SK-N-SH (cell line): ENCODE results near the gene RNF212. TPM values are rescaled to one million over a fixed set of nuclear protein-coding genes. Genes with fewer than 3 reads are reported as not detected.

ENCODE experiments used
- CTCF ChIA-PET: fragments of 300-600, 350-600 bp; formaldehyde crosslinking; extraction: SDS; loops from one replicate; lab custom pipeline; 2021; lab: Yijun Ruan, JAX
- POLR2A ChIA-PET: fragments of 350-600 bp; sonication (Branson Sonifier 250); formaldehyde crosslinking; extraction: SDS; loops from one replicate; lab custom pipeline; 2020; ENCODE audit warnings: antibody characterized with exemption, inconsistent platforms; lab: Yijun Ruan, JAX
- DNase-seq: peaks from one replicate; pipeline ENCODE4 v3.0.0; 2012
- H2AFZ ChIP-seq: fragments of 200-600 bp; sonication (generic); 2 replicates; pipeline ENCODE4 v1.8.1; 2016; ENCODE audit warnings: antibody characterized with exemption, mild to moderate bottlenecking, low read depth
- H3F3A ChIP-seq: fragments of 200-600 bp; sonication (generic); replicated peaks from 2 replicates; pipeline ENCODE3; 2016; ENCODE audit warnings: antibody characterized with exemption, mild to moderate bottlenecking; ENCODE audit not compliant: insufficient read depth
- H3K27ac ChIP-seq, 2 experiments: fragments of 200-500 bp in 1 of 2; fragments of 200-600 bp in 1 of 2; sonication (Bioruptor generic) in 1 of 2; sonication (generic), shearing (Covaris generic) in 1 of 2; 2 replicates each; pipeline versions ENCODE4 v1.5.1 to v1.6.1; 2014 to 2016; ENCODE audit warnings: low read depth in 2 of 2, inconsistent platforms in 1 of 2, low read length in 1 of 2, mild to moderate bottlenecking in 1 of 2, mixed read lengths in 1 of 2
- H3K27me3 ChIP-seq: fragments of 200-600 bp; sonication (generic), shearing (Covaris generic); 2 replicates; pipeline ENCODE4 v1.6.1; 2016; ENCODE audit warnings: mixed run types; ENCODE audit not compliant: insufficient read depth
- H3K36me3 ChIP-seq, 2 experiments: fragments of 200-500 bp in 1 of 2; fragments of 200-600 bp in 1 of 2; sonication (Bioruptor generic) in 1 of 2; sonication (generic) in 1 of 2; replicated peaks in 1 of 2; 2 replicates each; pipeline versions ENCODE3 to v1.5.1; 2014 to 2016; ENCODE audit warnings: low read length in 1 of 2, mild to moderate bottlenecking in 1 of 2; ENCODE audit not compliant: insufficient read depth in 2 of 2, control insufficient read depth in 1 of 2
- H3K4me1 ChIP-seq, 2 experiments: fragments of 200-500 bp in 1 of 2; fragments of 200-600 bp in 1 of 2; sonication (Bioruptor generic) in 1 of 2; sonication (generic), shearing (Covaris generic) in 1 of 2; 2 replicates each; pipeline versions ENCODE4 v1.5.1 to v1.6.1; 2014 to 2016; ENCODE audit warnings: low read depth in 1 of 2, low read length in 1 of 2, mixed run types in 1 of 2; ENCODE audit not compliant: insufficient read depth in 2 of 2, control insufficient read depth in 1 of 2
- H3K4me2 ChIP-seq: fragments of 200-600 bp; sonication (generic), shearing (Covaris generic); 2 replicates; pipeline ENCODE4 v1.6.1; 2017; ENCODE audit warnings: mixed run types
- H3K4me3 ChIP-seq, 2 experiments: fragments of 200-500 bp in 1 of 2; fragments of 200-600 bp in 1 of 2; sonication (Bioruptor generic) in 1 of 2; sonication (generic), shearing (Covaris generic) in 1 of 2; 2 replicates each; pipeline versions ENCODE4 v1.5.1 to v1.8.1; 2014 to 2016; ENCODE audit warnings: low read depth in 2 of 2, inconsistent platforms in 1 of 2, low read length in 1 of 2, mild to moderate bottlenecking in 1 of 2, mixed read lengths in 1 of 2, moderate library complexity in 1 of 2
- H3K79me2 ChIP-seq: fragments of 200-600 bp; sonication (generic); 2 replicates; pipeline ENCODE4 v1.8.1; 2017; ENCODE audit warnings: mild to moderate bottlenecking; ENCODE audit not compliant: insufficient read depth
- H3K9ac ChIP-seq: fragments of 200-600 bp; sonication (generic); 2 replicates; pipeline ENCODE4 v1.6.1; 2017; ENCODE audit warnings: mixed run types
- H3K9me2 ChIP-seq: fragments of 200-600 bp; sonication (generic); 2 replicates; pipeline ENCODE4 v1.6.1; 2017; ENCODE audit warnings: mixed run types
- H3K9me3 ChIP-seq: fragments of 200-600 bp; sonication (generic); 2 replicates; pipeline ENCODE4 v1.6.1; 2017; ENCODE audit warnings: mixed run types, mild to moderate bottlenecking, moderate library complexity
- H4K20me1 ChIP-seq: fragments of 200-600 bp; sonication (generic); 2 replicates; pipeline ENCODE4 v1.6.1; 2017; ENCODE audit warnings: mild to moderate bottlenecking, mixed run types; ENCODE audit not compliant: insufficient read depth
- EZH2phosphoT487 ChIP-seq: fragments of 200-600 bp; sonication (generic); IDR thresholded peaks from 2 replicates; pipeline ENCODE4 v1.6.1; 2017; ENCODE audit warnings: low read depth, mixed run types, mild to moderate bottlenecking, antibody characterized with exemption, moderate library complexity, borderline replicate concordance
- GATA2 ChIP-seq: sonication (generic); formaldehyde crosslinking; IDR thresholded peaks from 2 replicates; pipeline ENCODE4 v1.5.0; 2020; ENCODE audit warnings: mild to moderate bottlenecking, missing genetic modification reagents
- IRF3 ChIP-seq: fragments of 150-350 bp; IDR thresholded peaks from 2 replicates; pipeline ENCODE4 v1.6.1; 2016; ENCODE audit warnings: mild to moderate bottlenecking, low read depth, low read length
- MAX ChIP-seq: IDR thresholded peaks from 2 replicates; pipeline ENCODE4 v1.4.0; 2012; ENCODE audit warnings: low read depth
- NFIC ChIP-seq: IDR thresholded peaks from 2 replicates; pipeline ENCODE4 v1.4.0; 2012; ENCODE audit warnings: borderline replicate concordance
- POLR2AphosphoS5 ChIP-seq: IDR thresholded peaks from 2 replicates; pipeline ENCODE4 v1.6.1; 2012; ENCODE audit warnings: low read depth, low read length
- RCOR1 ChIP-seq: fragments of 150-350 bp; IDR thresholded peaks from 2 replicates; pipeline ENCODE4 v1.6.1; 2017; ENCODE audit warnings: antibody characterized with exemption, low read length
- TCF12 ChIP-seq: IDR thresholded peaks from 2 replicates; pipeline ENCODE4 v1.4.0; 2012
- TEAD4 ChIP-seq: IDR thresholded peaks from 2 replicates; pipeline ENCODE4 v1.4.0; 2012; ENCODE audit warnings: mild to moderate bottlenecking, borderline replicate concordance; ENCODE audit not compliant: insufficient read depth
- USF1 ChIP-seq: IDR thresholded peaks from 2 replicates; pipeline ENCODE4 v1.4.0; 2012; ENCODE audit warnings: low read depth, borderline replicate concordance
- YY1 ChIP-seq: IDR thresholded peaks from 2 replicates; pipeline ENCODE4 v1.4.0; 2012; ENCODE audit warnings: low read depth, mild to moderate bottlenecking
- WGBS: methylation state at CpG from one replicate; pipeline ENCODE4 v1.1.6; 2017; ENCODE audit warnings: low lambda C conversion rate; 5-methylcytosine and 5-hydroxymethylcytosine counted together
- polyA plus RNA-seq, 3 experiments: library from polyadenylated mRNA; depleted of rRNA; stranded (reverse); fragments of >200 nt; gene quantifications; 2 replicates each; pipeline ENCODE4 v1.2.3, GENCODE V29; 2012

Gene RNF212
- polyA plus RNA-seq, 1 of the 3 experiments (the other 2 are of a cell fraction) = 7.0 TPM

- POLR2A ChIA-PET = no interaction called here
- CTCF ChIA-PET = interaction anchor here (3.6 kb wide), 1 partner anchor 11 kb away, joined by 18 read pairs; no protein-coding TSS in a partner anchor
- 53% methylated on average over 7 of the region's 8 CpGs for WGBS
- Histone ChIP-seq H3K9ac (no peak overlapping the region), H3K79me2 (no peaks in the 10 kb centered on the region), H3K4me3 (no peak overlapping the region), H3K9me3 (no peaks in the 10 kb centered on the region; the same call in 1 of the 2 replicates), H3F3A (no peaks in the 10 kb centered on the region), H3K4me2 (no peak overlapping the region), H4K20me1 (no peaks in the 10 kb centered on the region), H3K9me2 (no peaks in the 10 kb centered on the region), H2AFZ (no peak overlapping the region), H3K4me1 (no peaks in the 10 kb centered on the region; a peak in 1 of 4 replicates), H3K36me3 (no peaks in the 10 kb centered on the region), H3K27ac (no peak overlapping the region), H3K27me3 (peaks cover 5% of the 10 kb centered on the region; the same call in 1 of the 2 replicates)
- no peak for DNase-seq
- TF ChIP-seq IRF3 = no peak
- TF ChIP-seq EZH2phosphoT487 = no peak
- no peak for TF ChIP-seq TCF12
- no peak for TF ChIP-seq USF1
- TF ChIP-seq POLR2AphosphoS5 = no peak
- TF ChIP-seq TEAD4 = no peak
- TF ChIP-seq GATA2 (CRISPR knock-in tag) = no peak
- no peak for TF ChIP-seq MAX
- TF ChIP-seq YY1 = no peak
Observed at GRCh38 chr4:1156069-1156468, 42.7 kb upstream of the RNF212 start.

GRCh38 chr4:1155314-1155713 is 42.0 kb upstream of the RNF212 start:
- ChIA-PET POLR2A (no interaction called here), CTCF (interaction anchor here (1.5 kb wide), 1 partner anchor 474 kb away, joined by 4 read pairs; no protein-coding TSS in a partner anchor)
- whole genome bisulfite sequencing = 48% methylated on average over 3 of the region's 3 CpGs

More at GRCh38 chr4:1155314-1155713, 42.0 kb upstream of the RNF212 start:
- no peaks in the 10 kb centered on the region; a peak in 1 of 4 replicates for H3K4me1 ChIP-seq
- peaks cover 5% of the 10 kb centered on the region; the same call in 1 of the 2 replicates for H3K27me3 ChIP-seq
- no peak for DNase-seq
- H3F3A ChIP-seq = no peaks in the 10 kb centered on the region
- no peak overlapping the region for H3K9ac ChIP-seq
- no peak overlapping the region for H3K4me3 ChIP-seq
- no peaks in the 10 kb centered on the region for H3K79me2 ChIP-seq
- no peaks in the 10 kb centered on the region; the same call in 1 of the 2 replicates for H3K9me3 ChIP-seq
- no peak overlapping the region for H2AFZ ChIP-seq
- H3K9me2 ChIP-seq = no peaks in the 10 kb centered on the region
- no peak overlapping the region for H3K27ac ChIP-seq
- no peaks in the 10 kb centered on the region for H4K20me1 ChIP-seq
- TF ChIP-seq NFIC (no peak), MAX (no peak), RCOR1 (no peak)
- H3K36me3 ChIP-seq = no peaks in the 10 kb centered on the region
- H3K4me2 ChIP-seq = no peak overlapping the region
